ENCODE data around the gene DOLPP1.

DNA sequence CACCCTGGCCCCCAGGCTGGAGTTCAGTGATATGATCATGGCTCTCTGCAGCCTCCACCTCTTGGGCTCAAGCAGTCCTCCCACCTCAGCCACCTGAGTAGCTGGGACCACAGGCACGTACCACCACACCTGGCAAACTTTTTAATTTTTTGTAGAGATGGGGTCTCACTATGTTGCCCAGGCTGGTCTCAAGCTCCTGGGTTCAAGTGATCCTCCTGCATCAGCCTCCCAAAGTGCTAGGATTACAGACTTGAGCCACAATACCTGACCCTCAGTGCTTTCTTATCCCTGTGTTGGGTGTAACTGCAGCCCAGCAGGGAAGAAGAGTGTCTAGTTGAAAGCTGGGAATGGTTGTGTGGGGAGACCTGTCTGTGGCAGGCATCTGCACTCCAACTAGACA lies 41.2 kb downstream of the DOLPP1 start:
- TF ChIP-seq, protein P1, sequence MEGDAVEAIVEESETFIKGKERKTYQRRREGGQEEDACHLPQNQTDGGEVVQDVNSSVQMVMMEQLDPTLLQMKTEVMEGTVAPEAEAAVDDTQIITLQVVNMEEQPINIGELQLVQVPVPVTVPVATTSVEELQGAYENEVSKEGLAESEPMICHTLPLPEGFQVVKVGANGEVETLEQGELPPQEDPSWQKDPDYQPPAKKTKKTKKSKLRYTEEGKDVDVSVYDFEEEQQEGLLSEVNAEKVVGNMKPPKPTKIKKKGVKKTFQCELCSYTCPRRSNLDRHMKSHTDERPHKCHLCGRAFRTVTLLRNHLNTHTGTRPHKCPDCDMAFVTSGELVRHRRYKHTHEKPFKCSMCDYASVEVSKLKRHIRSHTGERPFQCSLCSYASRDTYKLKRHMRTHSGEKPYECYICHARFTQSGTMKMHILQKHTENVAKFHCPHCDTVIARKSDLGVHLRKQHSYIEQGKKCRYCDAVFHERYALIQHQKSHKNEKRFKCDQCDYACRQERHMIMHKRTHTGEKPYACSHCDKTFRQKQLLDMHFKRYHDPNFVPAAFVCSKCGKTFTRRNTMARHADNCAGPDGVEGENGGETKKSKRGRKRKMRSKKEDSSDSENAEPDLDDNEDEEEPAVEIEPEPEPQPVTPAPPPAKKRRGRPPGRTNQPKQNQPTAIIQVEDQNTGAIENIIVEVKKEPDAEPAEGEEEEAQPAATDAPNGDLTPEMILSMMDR (IDR thresholded peaks at IDR 0.05): no peak
- TF ChIP-seq, protein P2, sequence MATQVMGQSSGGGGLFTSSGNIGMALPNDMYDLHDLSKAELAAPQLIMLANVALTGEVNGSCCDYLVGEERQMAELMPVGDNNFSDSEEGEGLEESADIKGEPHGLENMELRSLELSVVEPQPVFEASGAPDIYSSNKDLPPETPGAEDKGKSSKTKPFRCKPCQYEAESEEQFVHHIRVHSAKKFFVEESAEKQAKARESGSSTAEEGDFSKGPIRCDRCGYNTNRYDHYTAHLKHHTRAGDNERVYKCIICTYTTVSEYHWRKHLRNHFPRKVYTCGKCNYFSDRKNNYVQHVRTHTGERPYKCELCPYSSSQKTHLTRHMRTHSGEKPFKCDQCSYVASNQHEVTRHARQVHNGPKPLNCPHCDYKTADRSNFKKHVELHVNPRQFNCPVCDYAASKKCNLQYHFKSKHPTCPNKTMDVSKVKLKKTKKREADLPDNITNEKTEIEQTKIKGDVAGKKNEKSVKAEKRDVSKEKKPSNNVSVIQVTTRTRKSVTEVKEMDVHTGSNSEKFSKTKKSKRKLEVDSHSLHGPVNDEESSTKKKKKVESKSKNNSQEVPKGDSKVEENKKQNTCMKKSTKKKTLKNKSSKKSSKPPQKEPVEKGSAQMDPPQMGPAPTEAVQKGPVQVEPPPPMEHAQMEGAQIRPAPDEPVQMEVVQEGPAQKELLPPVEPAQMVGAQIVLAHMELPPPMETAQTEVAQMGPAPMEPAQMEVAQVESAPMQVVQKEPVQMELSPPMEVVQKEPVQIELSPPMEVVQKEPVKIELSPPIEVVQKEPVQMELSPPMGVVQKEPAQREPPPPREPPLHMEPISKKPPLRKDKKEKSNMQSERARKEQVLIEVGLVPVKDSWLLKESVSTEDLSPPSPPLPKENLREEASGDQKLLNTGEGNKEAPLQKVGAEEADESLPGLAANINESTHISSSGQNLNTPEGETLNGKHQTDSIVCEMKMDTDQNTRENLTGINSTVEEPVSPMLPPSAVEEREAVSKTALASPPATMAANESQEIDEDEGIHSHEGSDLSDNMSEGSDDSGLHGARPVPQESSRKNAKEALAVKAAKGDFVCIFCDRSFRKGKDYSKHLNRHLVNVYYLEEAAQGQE (IDR thresholded peaks at IDR 0.05; ENCODE audit: insufficient read depth in 1 of 2, low read depth in 2 of 2, low read length in 1 of 2): no peak
- TF ChIP-seq POLR2AphosphoS5 (IDR thresholded peaks at IDR 0.05; ENCODE audit: low read depth, low read length): no peak
- TF ChIP-seq SIN3A (IDR thresholded peaks at IDR 0.05; ENCODE audit: borderline replicate concordance, insufficient read depth, low read depth, low read length): no peak
- no peak for TF ChIP-seq TCF7L2 (IDR thresholded peaks at IDR 0.05; ENCODE audit: low read depth, low read length)

All from Panc1 (cell line).